CD1c-positive myeloid dendritic cell (primary cell): ENCODE results near the gene CHDH.

Source experiments
- DNase-seq: peaks from one replicate; pipeline ENCODE4 v3.0.0-alpha.2; 2016; ENCODE audit errors: extremely low spot score

Gene CHDH

GRCh38 chr3:53846134-53846850, at the start of gene CHDH, which contains the start of gene IL17RB:
CHDH (minus strand) TSS chr3:53846419; CDS start chr3:53824008, 22,411 bp downstream.
IL17RB (plus strand) TSS chr3:53846568; CDS start chr3:53846589, 21 bp downstream.
- DNase-seq = peak; percentile 2

- DNase-seq = no peak
Observed at GRCh38 chr3:53892286-53892637, 46.0 kb upstream of the CHDH start.

DNA sequence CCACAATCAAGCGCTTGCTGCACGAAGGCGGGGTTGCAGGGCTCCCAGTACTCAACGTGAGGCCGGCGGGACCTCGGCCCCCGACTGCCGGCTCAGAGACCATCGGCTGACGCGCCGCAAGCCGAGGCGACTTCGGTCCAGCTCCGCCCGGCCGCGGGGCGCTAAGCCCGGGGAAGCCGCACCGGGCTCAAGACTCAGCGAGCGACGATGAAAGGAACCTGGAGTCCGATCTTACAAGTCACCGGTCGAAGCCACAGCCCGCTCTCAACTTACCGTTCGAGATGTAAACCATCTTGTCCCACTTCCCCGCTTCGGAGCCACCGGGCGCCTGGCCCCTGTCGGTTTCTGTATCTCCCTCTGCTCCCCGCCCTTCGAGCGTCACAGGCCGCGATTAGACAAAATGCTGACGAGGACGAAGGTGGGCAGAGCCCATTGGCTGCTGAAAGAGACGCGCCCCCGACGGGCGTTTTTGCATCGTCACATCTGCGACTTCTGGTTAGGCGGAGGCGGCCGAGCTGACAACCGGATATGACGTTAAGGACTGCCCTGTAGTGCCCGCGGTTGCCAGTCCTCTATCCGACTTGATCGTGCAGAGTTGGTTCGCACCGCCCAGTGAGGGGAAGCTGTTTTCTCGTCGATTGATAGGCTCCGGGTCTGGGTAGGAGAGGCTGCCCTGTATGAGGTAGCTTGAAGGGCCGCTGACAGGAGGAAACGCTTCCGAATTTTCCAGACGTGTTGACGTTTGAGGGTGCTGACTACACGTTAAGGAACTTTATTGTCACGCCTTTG, 45.5 kb upstream of the CHDH start, which contains the start of gene SELENOK:
SELENOK (minus strand) TSS at position 363 of the 789 bp plus-strand sequence.
- DNase-seq = peak; percentile 100

- peak; percentile 49 for DNase-seq
Observed at GRCh38 chr3:53890726-53891475, 44.7 kb upstream of the CHDH start.

DNA sequence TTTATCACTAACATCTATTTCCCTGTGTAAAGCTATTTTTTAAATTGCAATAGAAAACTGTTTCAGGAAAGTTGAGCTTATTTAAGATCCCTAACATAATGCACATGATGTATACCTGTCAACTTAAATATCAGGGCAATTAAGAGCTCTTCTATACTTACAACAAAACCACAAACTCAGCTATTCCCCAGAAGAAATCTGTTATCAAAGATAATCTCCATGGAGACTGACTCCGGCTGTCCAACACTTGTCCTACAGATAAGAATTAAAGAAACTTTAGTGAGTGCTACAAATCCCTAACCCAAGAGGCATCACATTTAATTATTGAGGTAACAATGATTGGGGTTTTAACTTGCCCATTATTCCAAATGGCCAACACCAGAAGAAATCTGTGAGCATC, 42.0 kb upstream of the CHDH start:
- DNase-seq = no peak

- no peak for DNase-seq
Observed at GRCh38 chr3:53887446-53887845, 41.2 kb upstream of the CHDH start.

- DNase-seq = no peak
Observed at GRCh38 chr3:53885239-53885638, 39.0 kb upstream of the CHDH start.

GRCh38 chr3:53884623-53885022, 38.4 kb upstream of the CHDH start:
- DNase-seq = no peak

DNA sequence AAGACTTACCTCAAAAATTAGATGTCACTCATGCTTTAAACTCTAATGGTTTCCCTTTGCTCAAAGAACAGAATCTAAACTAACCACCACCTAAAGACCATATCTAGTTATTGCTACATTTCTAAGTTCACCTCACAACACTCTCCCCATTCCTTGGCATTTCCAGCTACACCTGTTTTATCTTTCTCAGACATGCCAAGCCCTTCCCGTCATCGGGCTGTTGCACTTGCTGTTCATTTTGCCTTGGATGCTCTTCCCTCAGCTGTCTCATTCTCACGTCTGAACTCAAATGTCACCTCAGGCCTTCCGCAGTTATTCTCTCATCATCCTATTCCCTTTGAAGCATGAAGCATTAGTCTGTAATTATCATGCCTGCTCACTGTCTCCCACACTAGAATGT, 36.8 kb upstream of the CHDH start:
- DNase-seq = no peak

DNA sequence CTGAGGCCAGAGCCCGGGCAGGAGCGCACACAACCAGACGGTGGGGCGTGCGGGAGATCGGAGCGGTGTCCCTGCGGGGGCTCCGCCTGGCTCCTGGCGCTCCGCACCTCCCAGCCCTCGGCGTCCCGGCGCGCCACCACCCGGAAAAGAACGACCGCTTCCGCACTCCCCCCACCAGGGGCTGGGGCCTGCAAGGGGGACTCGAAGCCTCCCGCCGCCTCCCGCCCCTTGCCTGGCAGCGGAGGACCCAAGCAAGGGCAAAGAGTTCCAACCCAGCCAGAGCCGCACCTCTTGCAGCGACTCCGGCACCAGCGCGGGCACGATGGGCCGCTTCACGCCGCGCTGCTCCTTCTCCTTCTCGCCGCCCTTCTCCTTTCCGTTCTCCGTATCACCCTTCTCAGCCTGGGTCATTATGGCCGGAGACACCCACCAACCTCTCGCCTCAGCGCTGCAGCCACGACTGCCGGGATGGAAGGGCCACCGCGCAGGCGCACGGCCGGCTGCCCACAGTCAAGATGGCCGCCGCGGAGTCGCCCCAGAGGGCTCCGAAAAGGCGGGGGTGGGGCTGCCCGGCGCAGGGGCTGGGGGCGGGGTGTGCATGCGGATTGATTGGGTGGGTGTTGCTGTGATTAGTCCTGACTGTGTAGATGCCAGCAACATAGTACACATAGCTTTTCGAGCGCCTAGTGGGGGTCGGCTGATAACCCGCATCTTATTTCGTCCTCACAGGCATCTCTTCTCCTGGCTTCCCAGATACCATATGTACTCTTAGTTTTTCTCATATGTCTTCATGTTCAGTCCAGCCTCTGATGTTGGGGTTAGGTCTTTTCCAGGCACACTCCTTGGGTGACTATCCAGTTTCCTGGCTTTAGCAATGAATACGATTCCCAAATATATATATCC, 35.7 kb upstream of the CHDH start, which contains the start of gene ACTR8:
ACTR8 (minus strand) TSS at position 462 of the 903 bp plus-strand sequence; CDS start at position 411, 51 bp downstream.
- DNase-seq = peak; percentile 92

DNA sequence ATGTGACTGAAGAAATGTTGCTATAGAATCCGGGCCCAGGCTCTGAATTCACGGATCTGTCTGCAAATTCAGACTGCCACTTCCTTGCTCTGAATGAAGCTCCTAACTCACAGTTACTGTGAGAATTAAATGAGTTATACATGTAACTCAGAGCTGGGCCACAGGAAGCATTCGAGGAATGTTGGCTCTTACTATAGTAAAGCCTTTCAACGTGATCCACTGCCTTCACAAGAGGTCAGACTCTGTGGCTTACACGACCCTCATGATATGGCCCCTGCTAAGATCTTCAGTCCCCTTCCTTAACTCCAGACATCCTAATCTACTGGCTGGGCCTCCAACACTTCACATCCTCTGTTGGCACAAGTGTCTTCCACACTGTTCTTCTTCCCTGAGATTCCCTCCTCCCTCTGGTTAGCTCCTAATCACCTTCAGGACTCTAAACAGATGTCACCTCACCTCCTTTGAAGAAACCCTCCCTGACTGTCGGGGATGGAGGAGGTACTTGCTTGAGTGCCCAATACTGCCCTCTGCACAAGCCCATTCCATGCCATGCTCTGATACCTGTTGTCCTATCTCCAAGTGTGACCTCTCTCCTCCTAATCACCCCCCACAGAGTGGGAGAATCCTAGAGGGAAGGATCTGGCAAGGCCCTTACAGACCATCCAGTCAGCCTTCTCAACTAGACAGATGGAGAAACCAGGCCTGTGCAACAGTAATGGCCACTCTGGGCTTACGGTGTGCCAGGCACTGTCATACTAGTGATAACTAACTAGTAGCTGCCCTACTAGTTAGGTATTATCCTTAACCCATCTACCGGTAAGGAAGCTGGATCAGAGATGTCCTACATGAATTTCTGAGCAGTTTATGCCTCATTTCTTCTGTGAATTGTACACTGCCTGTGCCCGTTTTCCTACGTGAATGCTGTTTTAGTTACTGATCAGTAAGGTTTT, 34.5 kb upstream of the CHDH start:
- DNase-seq = no peak

GRCh38 chr3:53865732-53866499, 19.7 kb upstream of the CHDH start:
- no peak for DNase-seq

- no peak for DNase-seq
Observed at GRCh38 chr3:53863145-53863544, 16.9 kb upstream of the CHDH start.

GRCh38 chr3:53862241-53862640, 16.0 kb upstream of the CHDH start:
- DNase-seq = no peak

GRCh38 chr3:53860196-53860595, 14.0 kb upstream of the CHDH start:
- no peak for DNase-seq

DNA sequence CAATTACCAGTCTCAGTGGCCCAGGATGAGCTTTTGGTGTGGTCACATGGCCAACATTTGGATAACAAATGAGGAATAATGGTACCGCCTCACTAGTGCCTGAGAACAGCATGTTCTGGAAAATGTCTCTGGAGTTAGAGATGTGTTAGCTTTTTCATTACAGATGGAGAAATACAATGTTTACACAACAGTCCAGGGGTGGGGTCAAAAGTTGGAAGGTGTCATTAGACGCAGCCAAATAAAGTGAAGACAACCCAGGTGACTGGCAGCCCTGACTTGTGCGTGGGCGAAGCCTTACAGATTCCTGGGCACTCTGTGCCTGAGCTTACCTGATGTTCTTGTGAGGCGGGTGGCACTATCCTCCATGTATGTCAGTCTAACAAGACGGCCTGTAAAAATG, 13.0 kb upstream of the CHDH start:
- DNase-seq = no peak

GRCh38 chr3:53858096-53858741, 12.0 kb upstream of the CHDH start:
- peak; percentile 21 for DNase-seq

DNA sequence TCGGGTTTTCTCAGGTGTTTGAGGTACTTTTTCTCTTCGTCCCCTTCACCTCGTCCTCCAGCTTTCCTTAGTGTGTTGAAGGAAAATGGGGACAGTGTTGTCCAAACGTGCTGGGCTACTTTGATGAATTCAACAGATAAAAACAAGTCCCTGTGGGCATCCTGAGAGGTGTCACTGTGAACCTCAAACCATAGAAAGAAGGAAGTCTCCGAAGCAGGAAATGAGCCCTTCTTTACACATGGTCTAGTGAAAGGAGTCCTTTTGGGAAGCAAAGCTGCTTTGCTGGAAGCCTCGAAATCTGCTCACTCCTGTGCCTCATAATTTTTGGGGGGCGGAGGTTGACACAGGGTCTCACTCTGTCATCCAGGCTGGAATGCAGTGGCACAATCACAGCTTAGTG, 10.7 kb upstream of the CHDH start:
- no peak for DNase-seq

DNA sequence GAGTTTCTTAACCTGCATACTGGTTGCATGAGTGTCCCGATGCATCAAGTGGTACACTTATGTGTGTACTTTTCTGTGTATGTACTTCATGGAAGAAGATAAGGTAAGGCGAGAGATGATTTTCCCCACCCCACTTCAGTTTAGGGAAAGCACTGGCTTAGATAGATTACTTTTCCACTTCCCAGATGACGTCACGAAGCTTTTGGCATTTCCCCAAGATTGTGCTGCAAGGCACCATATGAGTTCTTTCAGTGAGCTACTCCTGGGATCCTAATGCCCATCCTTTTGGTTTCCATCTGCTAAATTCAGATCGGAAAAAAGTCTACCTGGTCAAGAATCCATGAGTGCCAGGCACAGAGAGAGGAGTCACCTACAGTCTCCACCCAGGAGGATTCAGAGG, 4.7 kb upstream of the CHDH start:
- no peak for DNase-seq
